GM18909 (cell line): ENCODE measurements around the gene R3HDM1.
"Not testable (repeated sequence)": the region's sequence is repeated elsewhere in the genome, so short reads cannot be mapped to it uniquely, and the experiment has no call there.

Experiments used
- ATAC-seq: cut with Tn5 transposase; IDR thresholded peaks from one replicate; pipeline ENCODE4 v1.9.1; 2021; ENCODE audit warnings: mild to moderate bottlenecking; ENCODE audit not compliant: unreplicated experiment, poor library complexity

R3HDM1 gene

GRCh38 chr2:135637456-135638087 lies 106.3 kb downstream of the R3HDM1 start:
- no peak for ATAC-seq

- no peak for ATAC-seq
These were observed 107.5 kb downstream of the R3HDM1 start for GRCh38 chr2:135638825-135639224.

DNA sequence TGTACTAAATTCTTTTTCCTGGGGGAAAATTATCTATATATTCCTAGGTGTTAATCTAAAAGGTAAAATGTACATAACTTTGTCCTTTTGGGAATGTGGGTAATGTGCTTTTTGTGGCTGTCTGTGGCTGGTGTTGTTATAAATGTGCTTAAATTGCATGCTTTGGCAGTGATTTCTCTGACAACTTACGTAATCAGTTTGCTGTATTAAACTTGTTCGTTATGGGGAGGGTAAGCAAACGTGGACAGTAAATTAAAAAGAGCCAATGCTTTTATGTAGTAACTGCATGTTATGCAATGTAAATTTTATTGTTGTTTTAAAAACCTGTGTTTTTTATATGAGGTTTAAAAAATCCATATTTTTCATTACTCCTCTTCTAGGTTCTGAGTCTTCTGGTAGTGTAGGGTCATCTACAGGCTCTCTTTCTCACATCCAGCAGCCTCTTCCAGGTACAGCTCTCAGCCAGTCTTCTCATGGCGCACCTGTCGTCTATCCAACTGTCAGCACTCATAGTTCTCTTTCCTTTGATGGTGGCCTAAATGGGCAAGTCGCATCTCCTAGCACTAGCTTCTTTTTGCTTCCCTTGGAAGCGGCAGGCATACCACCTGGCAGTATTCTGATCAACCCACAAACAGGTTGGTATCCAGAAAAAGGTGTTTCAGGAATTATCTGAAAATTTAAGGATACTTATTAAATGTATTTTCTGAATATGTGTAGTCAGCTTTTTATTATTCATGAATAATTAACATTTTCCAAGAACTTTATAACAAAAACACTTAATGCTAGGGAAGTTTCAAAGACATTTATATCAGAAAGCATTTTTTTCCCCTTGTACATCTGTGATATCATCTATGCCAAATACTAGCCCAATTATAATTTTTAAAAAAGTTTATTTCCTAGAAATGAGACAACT lies 110.1 kb downstream of the R3HDM1 start:
- ATAC-seq: no peak

GRCh38 chr2:135647836-135648579 lies 116.7 kb downstream of the R3HDM1 start:
- no peak for ATAC-seq

DNA sequence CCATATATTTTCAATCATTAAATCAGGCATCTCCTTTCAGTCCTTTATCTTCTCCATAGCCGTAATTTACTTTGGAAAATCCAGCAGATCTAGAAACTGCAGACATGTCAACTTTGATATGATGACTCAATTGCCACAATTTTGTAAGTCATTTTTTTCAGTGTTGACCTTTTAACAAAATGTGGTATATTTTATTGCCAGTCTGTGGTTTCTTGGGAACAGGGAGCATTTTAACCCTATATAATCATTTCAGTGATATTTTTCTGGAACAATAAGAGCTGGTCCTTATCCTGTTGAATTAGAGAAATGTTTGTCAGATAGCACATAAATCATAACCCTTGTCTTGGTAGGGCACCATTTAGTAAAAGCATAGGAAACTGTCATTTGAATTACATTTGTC lies 119.4 kb downstream of the R3HDM1 start:
- no peak for ATAC-seq

DNA sequence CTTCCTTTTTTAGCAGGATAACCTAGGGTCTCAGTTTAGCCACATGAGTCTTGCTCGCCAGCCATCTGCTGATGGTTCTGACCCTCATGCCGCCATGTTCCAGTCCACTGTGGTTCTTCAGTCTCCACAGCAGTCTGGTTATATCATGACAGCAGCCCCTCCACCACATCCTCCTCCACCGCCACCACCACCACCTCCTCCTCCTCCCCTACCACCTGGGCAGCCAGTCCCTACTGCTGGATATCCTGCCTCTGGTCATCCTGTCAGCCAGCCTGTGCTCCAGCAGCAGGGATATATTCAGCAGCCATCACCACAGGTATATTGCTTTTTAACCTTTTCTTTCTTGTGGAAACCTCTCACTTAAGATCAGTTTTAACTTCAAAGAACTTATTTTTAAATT lies 120.4 kb downstream of the R3HDM1 start:
- no peak for ATAC-seq

- not testable (repeated sequence) for ATAC-seq
These were observed 123.0 kb downstream of the R3HDM1 start for GRCh38 chr2:135654239-135654638.

- peak; percentile 64 for ATAC-seq
These were observed 126.7 kb downstream of the R3HDM1 start for GRCh38 chr2:135657806-135658582.

GRCh38 chr2:135662088-135662487 lies 130.8 kb downstream of the R3HDM1 start:
- no peak for ATAC-seq

GRCh38 chr2:135663148-135663700 lies 131.9 kb downstream of the R3HDM1 start:
- no peak for ATAC-seq

- ATAC-seq: peak; percentile 86
These were observed 133.4 kb downstream of the R3HDM1 start for GRCh38 chr2:135664623-135665068.

DNA sequence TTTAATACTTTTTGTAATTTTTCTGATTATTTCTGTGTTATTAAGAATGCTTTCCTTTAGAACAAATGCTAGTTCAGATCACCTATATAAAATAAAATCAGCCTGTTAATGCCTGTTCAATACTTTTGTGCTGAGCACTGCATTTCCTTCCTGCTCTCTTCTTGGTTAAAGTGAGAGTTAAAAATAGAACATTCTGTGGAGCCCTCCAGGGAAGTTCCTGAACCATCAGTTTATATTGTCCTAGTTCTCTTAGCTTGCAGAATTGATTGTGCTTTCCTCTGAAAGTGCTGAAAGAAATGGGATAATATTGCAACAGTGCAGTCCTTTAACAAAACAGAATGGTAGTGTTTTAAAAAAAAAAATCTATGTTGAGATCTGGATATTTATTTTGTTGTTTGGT lies 135.8 kb downstream of the R3HDM1 start:
- no peak for ATAC-seq

GRCh38 chr2:135674453-135674852 lies 143.2 kb downstream of the R3HDM1 start:
- no peak for ATAC-seq

DNA sequence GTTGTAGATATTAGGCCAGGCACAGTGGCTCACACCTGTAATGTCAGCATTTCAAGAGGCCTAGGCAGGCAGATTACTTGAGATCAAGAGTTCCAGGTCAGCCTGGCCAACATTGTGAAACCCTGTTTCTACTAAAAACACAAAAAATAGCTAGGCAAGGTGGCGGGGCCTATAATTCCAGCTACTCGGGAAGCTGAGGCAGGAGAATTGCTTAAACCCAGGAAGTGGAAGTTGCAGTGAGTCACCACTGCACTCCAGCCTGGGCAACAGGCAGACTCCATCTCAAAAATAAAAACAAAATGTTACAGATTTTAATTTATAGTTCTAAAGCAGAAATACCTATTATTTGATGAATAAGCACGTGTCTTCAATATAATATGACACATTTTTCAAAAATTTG lies 144.7 kb downstream of the R3HDM1 start:
- no peak for ATAC-seq

GRCh38 chr2:135679125-135679524 lies 147.8 kb downstream of the R3HDM1 start:
- ATAC-seq: no peak

- ATAC-seq: no peak
These were observed 154.1 kb downstream of the R3HDM1 start for GRCh38 chr2:135685361-135685760.

GRCh38 chr2:135688978-135689377 lies 157.7 kb downstream of the R3HDM1 start:
- ATAC-seq: no peak

GRCh38 chr2:135689679-135690078 lies 158.4 kb downstream of the R3HDM1 start:
- ATAC-seq: no peak

- no peak for ATAC-seq
These were observed 163.4 kb downstream of the R3HDM1 start for GRCh38 chr2:135694711-135695110.

DNA sequence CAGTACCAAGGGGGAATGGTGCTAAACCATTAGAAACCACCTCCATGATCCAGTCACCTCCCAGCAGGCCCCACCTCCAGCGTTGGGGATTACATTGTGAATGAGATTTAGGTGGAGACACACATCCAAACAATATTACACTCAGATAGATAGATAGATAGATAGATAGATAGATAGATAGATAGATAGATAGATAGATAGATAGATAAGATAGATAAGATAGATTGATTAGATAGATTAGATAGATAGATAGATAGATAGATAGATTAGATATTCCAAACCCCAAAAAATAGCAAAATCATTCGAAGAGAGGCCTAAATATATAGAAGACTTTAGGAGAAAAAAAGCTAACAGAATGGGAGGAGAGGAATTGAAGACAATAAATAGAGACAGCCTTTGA lies 167.6 kb downstream of the R3HDM1 start:
- no peak for ATAC-seq
